MM.1S (cell line): ENCODE results near the gene TTC7B.

Source experiments
- EZH2 ChIP-seq: fragments of 300-600 bp; sonication (generic); optimal IDR thresholded peaks from 2 replicates; pipeline ENCODE3; 2017; ENCODE audit warnings: low read depth, mild to moderate bottlenecking, antibody characterized with exemption, low read length, mixed read lengths
- EZH2phosphoT487 ChIP-seq: fragments of 300-600 bp; sonication (generic); IDR thresholded peaks from 2 replicates; pipeline ENCODE4 v1.6.1; 2018; ENCODE audit warnings: antibody characterized with exemption, low read length
- TF ChIP-seq, protein P1 (sequence below): fragments of 300-600 bp; sonication (generic); IDR thresholded peaks from 2 replicates; pipeline ENCODE4 v1.5.1; 2016; ENCODE audit warnings: antibody characterized with exemption, low read length, mixed read lengths

DNA sequence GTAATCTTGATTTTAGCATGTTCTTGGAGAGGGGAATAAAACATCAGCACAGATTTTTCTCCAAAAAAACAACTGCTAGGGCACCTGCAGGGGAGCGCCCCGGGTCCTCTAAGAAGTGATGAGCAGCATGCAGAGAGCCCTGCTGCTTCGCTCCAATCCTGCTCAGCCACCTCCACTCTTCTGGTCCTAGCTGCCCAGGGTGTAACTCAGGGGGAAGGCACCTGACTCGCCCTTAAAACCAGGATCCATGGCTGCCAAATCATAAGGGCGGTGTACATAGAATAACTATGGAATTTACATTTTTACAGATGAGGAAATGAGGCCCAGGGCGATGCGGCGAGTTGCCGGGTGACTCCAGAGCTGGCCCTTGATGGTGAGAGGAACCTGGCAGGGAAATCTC, 214.7 kb downstream of the TTC7B start:
- TF ChIP-seq, protein P1, sequence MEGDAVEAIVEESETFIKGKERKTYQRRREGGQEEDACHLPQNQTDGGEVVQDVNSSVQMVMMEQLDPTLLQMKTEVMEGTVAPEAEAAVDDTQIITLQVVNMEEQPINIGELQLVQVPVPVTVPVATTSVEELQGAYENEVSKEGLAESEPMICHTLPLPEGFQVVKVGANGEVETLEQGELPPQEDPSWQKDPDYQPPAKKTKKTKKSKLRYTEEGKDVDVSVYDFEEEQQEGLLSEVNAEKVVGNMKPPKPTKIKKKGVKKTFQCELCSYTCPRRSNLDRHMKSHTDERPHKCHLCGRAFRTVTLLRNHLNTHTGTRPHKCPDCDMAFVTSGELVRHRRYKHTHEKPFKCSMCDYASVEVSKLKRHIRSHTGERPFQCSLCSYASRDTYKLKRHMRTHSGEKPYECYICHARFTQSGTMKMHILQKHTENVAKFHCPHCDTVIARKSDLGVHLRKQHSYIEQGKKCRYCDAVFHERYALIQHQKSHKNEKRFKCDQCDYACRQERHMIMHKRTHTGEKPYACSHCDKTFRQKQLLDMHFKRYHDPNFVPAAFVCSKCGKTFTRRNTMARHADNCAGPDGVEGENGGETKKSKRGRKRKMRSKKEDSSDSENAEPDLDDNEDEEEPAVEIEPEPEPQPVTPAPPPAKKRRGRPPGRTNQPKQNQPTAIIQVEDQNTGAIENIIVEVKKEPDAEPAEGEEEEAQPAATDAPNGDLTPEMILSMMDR = no peak
- no peak for TF ChIP-seq EZH2
- TF ChIP-seq EZH2phosphoT487 = no peak
